Fibroblast of lung (primary cell): Measurements from ENCODE around the gene KDM4D. TPM values are rescaled to one million over a fixed set of nuclear protein-coding genes. Genes with fewer than 3 reads are reported as not detected.

Experiments
- DNase-seq, 2 donors: peaks; one replicate each; pipeline versions ENCODE4 v3.0.0 to v3.0.0-alpha.2; 2010; ENCODE audit warnings: low read depth in 2 of 2
- H2AFZ ChIP-seq: 2 replicates; pipeline ENCODE4 v1.5.1; 2012; ENCODE audit warnings: low read length, control low read depth, inconsistent platforms
- H3K27ac ChIP-seq: 2 replicates; pipeline ENCODE4 v1.5.1; 2011; ENCODE audit warnings: low read length, control low read depth; ENCODE audit not compliant: insufficient read depth
- H3K27me3 ChIP-seq: 2 replicates; pipeline ENCODE4 v1.5.1; 2011; ENCODE audit warnings: mild to moderate bottlenecking, low read length; ENCODE audit not compliant: control insufficient read depth, insufficient read depth
- H3K36me3 ChIP-seq: 2 replicates; pipeline ENCODE4 v1.5.1; 2011; ENCODE audit warnings: low read length; ENCODE audit not compliant: control insufficient read depth, insufficient read depth
- H3K4me1 ChIP-seq: 2 replicates; pipeline ENCODE4 v1.5.1; 2011; ENCODE audit warnings: low read length; ENCODE audit not compliant: control insufficient read depth, insufficient read depth; ENCODE audit errors: extremely low read depth
- H3K4me2 ChIP-seq: 2 replicates; pipeline ENCODE4 v1.5.1; 2011; ENCODE audit warnings: low read length, control low read depth; ENCODE audit not compliant: insufficient read depth; ENCODE audit errors: extremely low read depth
- H3K4me3 ChIP-seq, 4 experiments: fragments of 200-600 bp in 1 of 4; sonication (generic) in 1 of 4; replicated peaks in 1 of 4; 2 replicates each; pipeline ENCODE4 v1.5.1; 2011 to 2016; ENCODE audit warnings: low read length in 4 of 4, low read depth in 3 of 4, mild to moderate bottlenecking in 3 of 4, control low read depth in 2 of 4, inconsistent platforms in 1 of 4, mixed read lengths in 1 of 4; ENCODE audit not compliant: insufficient read depth in 1 of 4; ENCODE audit errors: control extremely low read depth in 1 of 4
- H3K79me2 ChIP-seq: 2 replicates; pipeline ENCODE4 v1.5.1; 2012; ENCODE audit warnings: mild to moderate bottlenecking, low read length, inconsistent platforms; ENCODE audit not compliant: control insufficient read depth, insufficient read depth
- H3K9ac ChIP-seq: 2 replicates; pipeline ENCODE4 v1.5.1; 2011; ENCODE audit warnings: mild to moderate bottlenecking, low read length, control low read depth; ENCODE audit not compliant: insufficient read depth
- H3K9me3 ChIP-seq: 2 replicates; pipeline ENCODE4 v1.5.1; 2012; ENCODE audit warnings: low read depth, low read length; ENCODE audit not compliant: control insufficient read depth, insufficient read depth
- H4K20me1 ChIP-seq: 2 replicates; pipeline ENCODE4 v1.5.1; 2011; ENCODE audit warnings: low read length; ENCODE audit not compliant: control insufficient read depth, insufficient read depth; ENCODE audit errors: extremely low read depth
- CTCF ChIP-seq, 2 donors: IDR thresholded peaks in 1 of 2; conservative IDR thresholded peaks in 1 of 2; 1 replicate in 1 of 2; 2 replicates in 1 of 2; pipeline ENCODE4 v1.5.1; 2011 to 2012; ENCODE audit warnings: low read length in 2 of 2, control low read depth in 1 of 2, inconsistent platforms in 1 of 2, low read depth in 1 of 2, mild to moderate bottlenecking in 1 of 2
- EZH2 ChIP-seq: IDR thresholded peaks from 2 replicates; pipeline ENCODE4 v1.5.1; 2012; ENCODE audit warnings: low read length, control low read depth, mild to moderate bottlenecking; ENCODE audit errors: missing control alignments
- polyA plus RNA-seq, 2 donors: library from polyadenylated mRNA; depleted of rRNA in 1 of 2; stranded (reverse) in 1 of 2; unstranded in 1 of 2; fragments of >200 nt; gene quantifications; 2 replicates each; pipeline ENCODE4 v1.2.1, GENCODE V29; 2011 to 2012; ENCODE audit warnings: missing spikeins in 1 of 2
- total RNA-seq: library from RNA; depleted of rRNA; stranded (reverse); fragments of >200 nt; gene quantifications from 2 replicates; pipeline ENCODE4 v1.2.1, GENCODE V29; 2014

The KDM4D gene
- total and polyA plus RNA-seq, 2 donors (not counting 1 experiment from before 2014, with no cell fraction given), result 0.50 to 0.94 TPM

DNA sequence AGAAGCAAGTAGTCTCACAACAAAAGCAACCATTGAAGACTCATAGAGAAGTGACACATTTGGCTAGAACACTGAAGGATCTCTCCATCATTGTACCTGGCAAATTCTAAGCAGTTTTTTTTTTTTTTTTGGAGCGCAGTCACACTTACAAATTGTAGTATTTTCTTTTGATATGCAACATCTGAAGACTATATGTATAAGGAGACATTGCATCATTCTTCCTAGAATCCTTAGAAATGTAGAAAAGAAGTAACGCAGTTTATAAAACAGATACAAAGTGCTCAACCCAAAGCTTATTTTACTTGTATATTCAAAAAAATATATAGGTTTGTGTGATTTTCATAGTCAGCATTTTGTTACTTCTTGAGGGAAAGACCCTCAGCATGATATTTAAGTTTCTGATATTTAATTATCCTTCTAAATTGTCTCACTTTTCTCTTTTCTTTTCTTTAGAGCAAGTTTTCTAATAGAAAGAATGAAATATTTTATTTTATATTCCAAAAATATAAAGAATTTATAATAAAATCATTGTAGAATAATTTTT, 20.0 kb downstream of the KDM4D start:
- Histone ChIP-seq H2AFZ (no peak overlapping the region), H3K36me3 (no peaks in the 10 kb centered on the region), H3K79me2 (no peaks in the 10 kb centered on the region), H4K20me1 (no peaks in the 10 kb centered on the region), H3K27ac (no peak overlapping the region), H3K9ac (no peak overlapping the region), H3K4me3 (no peak overlapping the region), H3K4me2 (no peak overlapping the region), H3K4me1 (no peaks in the 10 kb centered on the region), H3K9me3 (no peaks in the 10 kb centered on the region), H3K27me3 (no peaks in the 10 kb centered on the region)
- DNase-seq, result no peak
- no peak for TF ChIP-seq EZH2
- no peak for TF ChIP-seq CTCF (conservative IDR thresholded peaks at IDR 0.05 in 1 of 2, IDR thresholded peaks at IDR 0.05 in 1 of 2; ENCODE audit: low read depth in 1 of 2, low read length in 2 of 2)

DNA sequence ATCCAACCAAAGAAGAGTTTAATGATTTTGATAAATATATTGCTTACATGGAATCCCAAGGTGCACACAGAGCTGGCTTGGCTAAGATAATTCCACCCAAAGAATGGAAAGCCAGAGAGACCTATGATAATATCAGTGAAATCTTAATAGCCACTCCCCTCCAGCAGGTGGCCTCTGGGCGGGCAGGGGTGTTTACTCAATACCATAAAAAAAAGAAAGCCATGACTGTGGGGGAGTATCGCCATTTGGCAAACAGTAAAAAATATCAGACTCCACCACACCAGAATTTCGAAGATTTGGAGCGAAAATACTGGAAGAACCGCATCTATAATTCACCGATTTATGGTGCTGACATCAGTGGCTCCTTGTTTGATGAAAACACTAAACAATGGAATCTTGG, 23.9 kb downstream of the KDM4D start:
- no peaks in the 10 kb centered on the region for H3K36me3 ChIP-seq
- H3K79me2 ChIP-seq, result no peaks in the 10 kb centered on the region
- no peak for DNase-seq
- no peaks in the 10 kb centered on the region for H3K27me3 ChIP-seq
- no peak overlapping the region for H3K4me3 ChIP-seq
- no peaks in the 10 kb centered on the region for H3K4me1 ChIP-seq
- H3K9ac ChIP-seq, result no peak overlapping the region
- no peak overlapping the region for H3K27ac ChIP-seq
- H4K20me1 ChIP-seq, result no peaks in the 10 kb centered on the region
- no peaks in the 10 kb centered on the region for H3K9me3 ChIP-seq
- no peak overlapping the region for H3K4me2 ChIP-seq
- no peak overlapping the region for H2AFZ ChIP-seq
- TF ChIP-seq EZH2 (no peak), CTCF (conservative IDR thresholded peaks at IDR 0.05 in 1 of 2, IDR thresholded peaks at IDR 0.05 in 1 of 2; ENCODE audit: low read depth in 1 of 2, low read length in 2 of 2) (peak in 1 of 2 donors; percentile 16)

- H3K9ac ChIP-seq, result no peak overlapping the region
- H3K27ac ChIP-seq, result no peak overlapping the region
- no peak for DNase-seq
- H3K9me3 ChIP-seq, result no peaks in the 10 kb centered on the region
- no peaks in the 10 kb centered on the region for H3K79me2 ChIP-seq
- H3K4me3 ChIP-seq, result no peak overlapping the region
- H3K4me2 ChIP-seq, result no peak overlapping the region
- no peak for TF ChIP-seq CTCF (conservative IDR thresholded peaks at IDR 0.05 in 1 of 2, IDR thresholded peaks at IDR 0.05 in 1 of 2; ENCODE audit: low read depth in 1 of 2, low read length in 2 of 2)
- no peak for TF ChIP-seq EZH2
- no peak overlapping the region for H2AFZ ChIP-seq
- no peaks in the 10 kb centered on the region for H3K36me3 ChIP-seq
- H4K20me1 ChIP-seq, result no peaks in the 10 kb centered on the region
- H3K4me1 ChIP-seq, result no peaks in the 10 kb centered on the region
- no peaks in the 10 kb centered on the region for H3K27me3 ChIP-seq
Measured at GRCh38 chr11:94998285-94998684, 24.8 kb downstream of the KDM4D start.
